PC-3 (cell line): Measurements from ENCODE around the gene CLINT1. TPM values are rescaled to one million over a fixed set of nuclear protein-coding genes. Genes with fewer than 3 reads are reported as not detected.

Experiments used
- ATAC-seq: fragments of 200-7000 bp; cut with Tn5 transposase; 2 replicates; pipeline ENCODE4 v1.9.1; 2020; ENCODE audit warnings: mild to moderate bottlenecking, moderate library complexity
- BruUV-seq: library from RNA; stranded (reverse); fragments of 400-500 nt; replicated peaks from 2 replicates; lab custom pipeline; 2021; lab: Mats Ljungman, UMichigan
- CTCF ChIA-PET: fragments of 300-600 bp; sonication (Branson Sonifier 250); formaldehyde crosslinking; loops from one replicate; lab custom pipeline; 2022; ENCODE audit warnings: antibody characterized with exemption; lab: Charles Lee
- POLR2A ChIA-PET: fragments of 300-600 bp; sonication (Branson Sonifier 250); formaldehyde crosslinking; loops from one replicate; lab custom pipeline; 2022; ENCODE audit warnings: antibody characterized with exemption; ENCODE audit not compliant: unreplicated experiment; lab: Charles Lee
- DNase-seq: peaks from one replicate; pipeline ENCODE4 v3.0.0-alpha.2; 2015
- H2AFZ ChIP-seq: fragments of 300-600 bp; sonication (generic); 2 replicates; pipeline ENCODE4 v1.6.0; 2016; ENCODE audit warnings: antibody characterized with exemption, low read length
- H3F3A ChIP-seq: fragments of 300-600 bp; sonication (generic); one replicate; pipeline ENCODE4 v1.6.0; 2017; ENCODE audit warnings: antibody characterized with exemption, low read length, control low read depth, mild to moderate bottlenecking; ENCODE audit not compliant: unreplicated experiment
- H3K27ac ChIP-seq: fragments of 300-600 bp; sonication (generic); 2 replicates; pipeline ENCODE4 v1.5.1; 2016; ENCODE audit warnings: mild to moderate bottlenecking, low read length
- H3K27me3 ChIP-seq: fragments of 300-600 bp; sonication (generic); 2 replicates; pipeline ENCODE4 v1.6.1; 2016; ENCODE audit warnings: low read length, mixed read lengths
- H3K36me3 ChIP-seq: fragments of 300-600 bp; sonication (generic); 2 replicates; pipeline ENCODE4 v1.6.1; 2016; ENCODE audit warnings: low read depth, mixed run types, low read length, mixed read lengths
- H3K4me1 ChIP-seq: fragments of 300-600 bp; sonication (generic); 2 replicates; pipeline ENCODE4 v1.5.1; 2016; ENCODE audit warnings: low read length; ENCODE audit not compliant: insufficient read depth
- H3K4me2 ChIP-seq: fragments of 300-600 bp; sonication (generic); 2 replicates; pipeline ENCODE4 v1.6.0; 2016; ENCODE audit warnings: low read length
- H3K4me3 ChIP-seq: fragments of 300-600 bp; sonication (generic); 2 replicates; pipeline ENCODE4 v1.5.1; 2016; ENCODE audit warnings: mild to moderate bottlenecking, low read length, mixed read lengths
- H3K79me2 ChIP-seq: fragments of 300-600 bp; sonication (generic); 2 replicates; pipeline ENCODE4 v1.6.1; 2017; ENCODE audit warnings: low read length, mixed read lengths
- H3K9ac ChIP-seq: fragments of 300-600 bp; sonication (generic); 2 replicates; pipeline ENCODE4 v1.6.0; 2016; ENCODE audit warnings: mild to moderate bottlenecking, low read length
- H3K9me2 ChIP-seq: fragments of 300-600 bp; sonication (generic); replicated peaks from 2 replicates; pipeline ENCODE4 v1.6.1; 2016; ENCODE audit warnings: mixed run types, low read length, mixed read lengths
- H3K9me3 ChIP-seq: fragments of 300-600 bp; sonication (generic); 2 replicates; pipeline ENCODE4 v1.6.1; 2016; ENCODE audit warnings: low read length, mixed read lengths
- H4K20me1 ChIP-seq: fragments of 300-600 bp; sonication (generic); 2 replicates; pipeline ENCODE4 v1.6.1; 2016; ENCODE audit warnings: low read length, mixed read lengths
- CTCF ChIP-seq: fragments of 300-600 bp; sonication (generic); conservative IDR thresholded peaks from 2 replicates; pipeline ENCODE4 v1.5.1; 2017; ENCODE audit warnings: antibody characterized with exemption, low read depth, mild to moderate bottlenecking, low read length
- EZH2 ChIP-seq: fragments of 300-600 bp; sonication (generic); IDR thresholded peaks from one replicate; pipeline ENCODE4 v1.6.1; 2017; ENCODE audit warnings: antibody characterized with exemption, mild to moderate bottlenecking, low read length; ENCODE audit not compliant: unreplicated experiment
- EZH2phosphoT487 ChIP-seq: fragments of 300-600 bp; sonication (generic); IDR thresholded peaks from 2 replicates; pipeline ENCODE4 v1.6.1; 2018; ENCODE audit warnings: mild to moderate bottlenecking, antibody characterized with exemption, low read length, borderline replicate concordance
- intact Hi-C: fragments of 100-400 bp; cut with micrococcal nuclease; formaldehyde crosslinking; loops from 2 replicates; pipeline ENCODE4 v1.9.0; 2023
- total RNA-seq: library from RNA; depleted of rRNA; stranded (reverse); fragments of >200 nt; gene quantifications from 2 replicates; pipeline ENCODE4 v1.2.3, GENCODE V29; 2014

The CLINT1 gene
- total RNA-seq, 1 experiment from 2014 or later: 125 TPM

- peaks cover 81% of the 10 kb centered on the region for H3K79me2 ChIP-seq
- ChIA-PET CTCF (no interaction called here), POLR2A (no interaction called here)
- H4K20me1 ChIP-seq: peaks cover 47% of the 10 kb centered on the region
- H3K4me1 ChIP-seq: no peaks in the 10 kb centered on the region
- H2AFZ ChIP-seq: no peak overlapping the region
- no peak for TF ChIP-seq EZH2phosphoT487
- no peak for TF ChIP-seq CTCF
- TF ChIP-seq EZH2: no peak
- H3F3A ChIP-seq: no peaks in the 10 kb centered on the region
- H3K27ac ChIP-seq: no peak overlapping the region
- no peaks in the 10 kb centered on the region for H3K27me3 ChIP-seq
- intact Hi-C loops: loop anchor here (10.0 kb wide), 1 partner anchor 1307 kb away; no protein-coding TSS in a partner anchor
- peaks cover 4% of the 10 kb centered on the region; the same call in 1 of the 2 replicates for H3K36me3 ChIP-seq
- H3K9me3 ChIP-seq: no peaks in the 10 kb centered on the region
- no peak overlapping the region for H3K9ac ChIP-seq
- DNase-seq: no peak
- H3K4me3 ChIP-seq: no peak overlapping the region
- H3K4me2 ChIP-seq: no peak overlapping the region
- BruUV-seq: no TSS peak
- no peaks in the 10 kb centered on the region for H3K9me2 ChIP-seq
- no peak for ATAC-seq
These were observed 31.5 kb downstream of the CLINT1 start for GRCh38 chr5:157827423-157827822.

GRCh38 chr5:157823655-157824054 is 35.3 kb downstream of the CLINT1 start:
- H3K4me1 ChIP-seq: peaks cover 6% of the 10 kb centered on the region
- H3K36me3 ChIP-seq: peaks cover 4% of the 10 kb centered on the region; the same call in 1 of the 2 replicates
- ATAC-seq (no peak), DNase-seq (no peak)
- TF ChIP-seq EZH2phosphoT487 (no peak), CTCF (no peak), EZH2 (no peak)
- CTCF ChIA-PET: no interaction called here
- no peaks in the 10 kb centered on the region for H3F3A ChIP-seq
- no peaks in the 10 kb centered on the region for H3K9me2 ChIP-seq
- intact Hi-C loops: loop anchor here (10.0 kb wide), 1 partner anchor 1311 kb away; no protein-coding TSS in a partner anchor
- H3K4me2 ChIP-seq: no peak overlapping the region
- H3K9me3 ChIP-seq: no peaks in the 10 kb centered on the region
- H2AFZ ChIP-seq: no peak overlapping the region
- H4K20me1 ChIP-seq: peaks cover 76% of the 10 kb centered on the region
- peaks cover 97% of the 10 kb centered on the region for H3K79me2 ChIP-seq
- POLR2A ChIA-PET: no interaction called here
- no peak overlapping the region for H3K27ac ChIP-seq
- no peak overlapping the region for H3K4me3 ChIP-seq
- BruUV-seq: no TSS peak
- H3K9ac ChIP-seq: no peak overlapping the region
- no peaks in the 10 kb centered on the region for H3K27me3 ChIP-seq

- no peak overlapping the region for H3K9ac ChIP-seq
- no peak overlapping the region for H3K4me3 ChIP-seq
- peaks cover 3% of the 10 kb centered on the region for H3F3A ChIP-seq
- H2AFZ ChIP-seq: no peak overlapping the region
- H3K36me3 ChIP-seq: peaks cover 4% of the 10 kb centered on the region; the same call in 1 of the 2 replicates
- CTCF ChIA-PET: no interaction called here
- H3K9me3 ChIP-seq: no peaks in the 10 kb centered on the region
- intact Hi-C loops: loop anchor here (2.0 to 10.0 kb wide), 2 partner anchors 33 to 1313 kb away; no protein-coding TSS in a partner anchor
- no peak for TF ChIP-seq CTCF
- TF ChIP-seq EZH2: no peak
- no peak for TF ChIP-seq EZH2phosphoT487
- H3K27me3 ChIP-seq: no peaks in the 10 kb centered on the region
- ATAC-seq: no peak
- H3K9me2 ChIP-seq: no peaks in the 10 kb centered on the region
- H3K79me2 ChIP-seq: peaks cover 93% of the 10 kb centered on the region
- no TSS peak for BruUV-seq
- H3K4me2 ChIP-seq: no peak overlapping the region
- peaks cover 75% of the 10 kb centered on the region for H4K20me1 ChIP-seq
- no peak for DNase-seq
- H3K4me1 ChIP-seq: peaks cover 6% of the 10 kb centered on the region
- POLR2A ChIA-PET: no interaction called here
- no peak overlapping the region for H3K27ac ChIP-seq
These were observed 36.9 kb downstream of the CLINT1 start for GRCh38 chr5:157821822-157822622.
